GM18519 (cell line): ENCODE results near the gene TEX29.

Experiments used
- ATAC-seq: cut with Tn5 transposase; IDR thresholded peaks from one replicate; pipeline ENCODE4 v1.9.1; 2021; ENCODE audit warnings: mild to moderate bottlenecking, moderate library complexity; ENCODE audit not compliant: unreplicated experiment, low FRiP score

Gene TEX29

GRCh38 chr13:111365149-111366005, 44.9 kb downstream of the TEX29 start:
- ATAC-seq: no peak

GRCh38 chr13:111367340-111367739, 46.9 kb downstream of the TEX29 start:
- no peak for ATAC-seq

DNA sequence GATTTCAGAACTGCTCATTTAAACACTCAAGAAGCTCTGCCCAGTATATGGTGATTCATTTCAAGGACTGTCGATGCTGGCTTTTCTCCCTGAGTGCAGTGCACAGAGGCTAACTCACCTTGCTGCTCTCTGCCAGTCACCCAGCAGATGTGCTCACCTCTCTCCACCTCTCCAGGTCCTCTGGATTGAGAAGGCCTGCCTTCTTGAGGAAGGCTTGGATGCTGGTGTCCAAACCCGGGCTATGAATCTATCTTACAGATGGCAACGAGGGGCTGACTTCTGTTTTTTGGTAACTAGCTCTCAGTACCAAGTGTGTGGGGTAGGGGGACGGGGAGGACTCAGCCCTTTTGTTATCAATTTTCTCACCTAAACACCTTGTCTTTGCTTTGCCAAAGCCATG, 47.6 kb downstream of the TEX29 start:
- ATAC-seq: no peak

GRCh38 chr13:111370147-111370546, 49.7 kb downstream of the TEX29 start:
- ATAC-seq: no peak

GRCh38 chr13:111370570-111371535, 50.4 kb downstream of the TEX29 start:
- ATAC-seq: no peak

- ATAC-seq: no peak
Measured at GRCh38 chr13:111371720-111372119, 51.3 kb downstream of the TEX29 start.

GRCh38 chr13:111372651-111373425, 52.4 kb downstream of the TEX29 start:
- ATAC-seq: no peak

DNA sequence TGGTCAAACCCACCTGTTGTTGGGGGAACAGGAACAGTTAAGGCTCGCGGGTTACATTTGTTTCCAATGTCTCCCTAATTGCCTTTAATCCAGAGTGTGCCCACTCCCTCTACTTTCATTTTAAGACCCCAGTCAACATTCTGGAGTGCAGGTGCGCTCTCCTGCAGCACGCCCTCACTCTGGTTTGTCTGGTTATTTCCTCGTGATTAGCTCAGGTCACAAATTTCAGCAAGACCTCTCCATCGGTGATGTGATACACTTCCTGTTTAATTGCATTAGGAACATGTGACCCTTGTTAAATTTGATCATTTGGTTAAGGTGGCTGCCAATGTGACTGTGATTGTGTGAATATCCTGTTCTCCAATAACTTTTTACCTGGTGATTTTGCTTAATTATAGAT, 53.0 kb downstream of the TEX29 start:
- no peak for ATAC-seq

GRCh38 chr13:111380431-111380830, 60.0 kb downstream of the TEX29 start:
- ATAC-seq: no peak

DNA sequence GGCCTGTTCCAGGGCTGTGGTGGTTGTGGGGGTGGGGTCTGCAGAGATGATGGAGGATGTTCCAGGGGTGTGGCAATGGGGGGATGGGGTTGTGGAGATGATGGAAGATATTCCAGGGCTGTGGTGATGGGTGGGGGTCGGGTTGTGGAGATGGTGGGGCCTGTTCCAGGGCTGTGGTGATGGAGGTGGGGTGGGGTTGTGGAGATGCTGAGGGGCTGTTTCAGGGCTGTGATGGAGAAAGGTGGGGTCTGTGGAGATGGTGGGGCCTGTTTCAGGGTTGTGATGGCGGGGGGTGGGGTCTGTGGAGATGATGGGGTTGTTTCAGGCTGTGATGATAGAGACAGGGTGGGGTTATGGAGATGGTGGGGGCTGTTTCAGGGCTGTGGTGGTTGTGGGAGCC, 62.0 kb downstream of the TEX29 start:
- no peak for ATAC-seq

GRCh38 chr13:111382877-111383276, 62.4 kb downstream of the TEX29 start:
- no peak for ATAC-seq

DNA sequence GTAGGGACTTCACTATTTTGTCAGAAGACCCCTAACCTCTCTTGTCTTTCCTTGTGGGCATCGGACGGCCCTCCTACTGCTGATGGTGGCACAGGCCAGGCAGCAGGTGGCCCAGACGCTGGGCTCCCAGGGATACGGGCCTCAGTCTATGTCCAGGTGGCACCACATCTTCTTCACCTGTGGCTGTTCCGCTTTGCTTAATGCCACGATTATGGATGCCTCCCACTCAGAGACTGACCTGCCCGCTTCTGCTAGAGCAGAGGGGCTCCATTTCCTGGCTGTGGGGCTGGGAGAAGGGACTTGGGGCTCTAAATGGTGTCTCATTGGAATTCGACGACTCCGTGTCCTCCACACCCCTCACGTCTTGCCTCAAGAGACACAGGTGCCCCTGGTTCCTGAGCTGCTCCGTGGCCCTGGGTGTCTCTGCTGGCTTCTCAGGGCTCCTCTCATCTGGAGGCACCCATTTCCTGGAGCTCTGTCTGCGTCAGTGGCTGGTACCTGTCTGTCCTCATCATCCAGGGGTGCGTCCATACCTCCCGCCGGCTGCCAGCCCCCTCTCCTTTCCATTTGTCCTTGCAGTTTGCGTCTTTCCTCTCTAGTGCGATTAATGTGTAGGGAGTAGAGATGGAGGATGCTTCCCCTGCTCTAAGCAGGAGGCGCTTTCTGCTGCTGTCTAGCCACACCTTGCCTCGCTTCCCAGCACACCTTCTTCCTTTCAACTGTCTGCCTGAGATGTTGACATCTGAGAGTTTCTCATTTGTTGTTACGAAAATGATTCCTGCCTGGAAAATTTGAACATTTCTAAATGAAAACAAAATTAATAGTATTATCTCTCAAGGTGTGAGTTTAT, 63.4 kb downstream of the TEX29 start:
- no peak for ATAC-seq

DNA sequence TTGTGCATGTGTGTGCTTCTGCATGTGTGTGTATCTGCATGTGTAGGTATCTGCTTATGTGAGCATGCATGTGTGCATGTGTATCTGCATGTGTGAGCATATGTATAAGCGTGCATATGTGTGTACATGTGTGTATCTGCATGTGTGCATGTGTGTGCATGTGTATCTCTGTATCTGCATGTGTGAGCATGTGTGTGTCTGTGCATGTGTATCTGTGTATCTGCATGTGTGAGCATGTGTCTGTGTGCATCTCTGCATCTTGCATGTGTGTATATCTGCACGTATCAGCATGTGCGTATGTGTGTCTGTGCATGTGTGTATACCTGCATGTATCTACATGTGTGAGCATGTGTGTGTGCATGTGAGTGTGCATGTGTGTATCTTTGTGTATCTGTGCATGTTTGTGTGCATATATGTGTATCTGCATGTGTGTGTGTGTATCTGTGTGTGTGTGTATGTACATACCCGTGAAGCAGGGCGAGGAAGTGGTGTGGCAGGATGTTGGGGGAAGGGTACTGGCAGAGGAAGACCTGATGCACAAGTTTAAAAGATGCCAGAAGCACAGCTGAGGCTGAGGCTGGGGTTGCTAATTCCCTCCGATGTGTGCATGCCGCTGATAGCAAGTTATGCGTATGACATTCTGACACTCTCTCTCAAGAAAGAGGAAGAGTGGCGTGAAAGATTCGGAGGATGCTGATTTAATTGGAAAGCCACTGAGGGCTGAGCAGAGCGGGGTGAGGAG, 64.2 kb downstream of the TEX29 start:
- no peak for ATAC-seq

DNA sequence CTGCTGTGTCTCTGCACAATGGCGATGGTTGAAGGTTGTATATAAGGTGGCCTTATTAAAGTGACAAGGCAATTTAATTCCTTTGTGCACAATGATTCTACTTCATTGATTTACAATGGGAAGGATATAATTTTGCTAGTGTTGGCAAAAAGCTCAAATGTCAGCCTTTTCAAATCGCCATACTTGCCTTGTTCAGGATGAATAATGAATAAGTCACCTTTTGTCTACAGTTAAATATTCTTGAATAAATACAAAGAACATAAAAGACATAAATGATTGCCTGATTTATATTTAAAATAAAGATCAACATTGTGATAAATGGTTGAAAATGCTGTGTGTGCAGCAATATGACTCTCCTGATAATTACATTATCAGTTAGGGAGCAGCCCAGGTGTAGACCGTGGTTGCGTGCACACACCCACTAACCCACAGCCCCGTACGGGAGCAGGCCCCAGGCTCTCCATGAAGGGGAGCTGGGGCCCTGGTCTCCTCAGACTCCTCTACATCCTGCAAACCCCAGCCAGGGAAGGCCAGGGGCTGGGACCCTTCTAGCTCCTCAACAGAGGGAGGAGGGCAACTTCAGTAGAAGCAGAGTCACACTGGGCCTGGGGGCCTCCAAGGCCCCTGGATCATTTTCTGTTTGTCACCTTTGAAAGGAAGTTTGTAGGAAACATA, 64.9 kb downstream of the TEX29 start:
- ATAC-seq: no peak

- ATAC-seq: no peak
Measured at GRCh38 chr13:111387026-111387871, 66.8 kb downstream of the TEX29 start.

GRCh38 chr13:111387945-111388600, 67.6 kb downstream of the TEX29 start:
- ATAC-seq: no peak

GRCh38 chr13:111388851-111389500, 68.5 kb downstream of the TEX29 start:
- no peak for ATAC-seq
